Stimulated activated CD4-positive, alpha-beta T cell treated with anti-CD3 and anti-CD28 coated beads, Interleukin-15, amount 100 ng/mL, for 24 hours (primary cell): Measurements from ENCODE around the gene LIME1.

Experiments
- DNase-seq: peaks from one replicate; pipeline ENCODE4 v3.0.0-alpha.2; 2020

LIME1 gene

GRCh38 chr20:63739130-63740069 lies 2.9 kb downstream of the LIME1 start, which contains the start of gene SLC2A4RG:
Gene SLC2A4RG (plus strand): TSS chr20:63739776. CDS start chr20:63739913, 137 bp downstream.
- peak; percentile 78 for DNase-seq

DNA sequence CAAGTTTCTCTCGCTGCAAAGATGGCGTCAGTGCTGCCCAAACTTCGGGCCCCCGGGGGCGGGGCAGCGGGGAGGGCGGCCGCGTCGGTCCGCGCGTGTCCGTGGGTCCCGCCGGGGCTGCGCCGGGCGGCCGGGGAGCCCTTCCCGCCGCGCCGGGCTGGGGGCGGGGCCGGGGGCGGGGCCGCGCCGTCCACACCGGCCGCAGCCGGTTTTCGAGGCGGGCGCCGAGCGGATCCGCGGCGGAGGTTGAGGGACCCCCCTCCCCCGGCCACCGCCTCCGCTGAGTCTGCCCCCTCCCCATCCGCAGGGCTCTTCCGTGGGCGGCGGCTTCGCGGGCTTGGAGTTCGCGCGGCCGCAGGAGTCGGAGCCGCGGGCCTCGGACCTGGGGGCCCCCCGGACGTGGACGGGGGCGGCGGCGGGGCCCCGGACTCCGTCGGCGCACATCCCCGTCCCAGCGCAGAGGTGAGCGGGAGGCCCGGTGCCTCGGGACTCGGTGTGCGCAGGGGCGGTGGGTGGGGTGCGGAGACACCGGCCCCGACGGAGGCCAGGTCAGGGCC lies 3.7 kb downstream of the LIME1 start:
- DNase-seq = peak; percentile 57

DNA sequence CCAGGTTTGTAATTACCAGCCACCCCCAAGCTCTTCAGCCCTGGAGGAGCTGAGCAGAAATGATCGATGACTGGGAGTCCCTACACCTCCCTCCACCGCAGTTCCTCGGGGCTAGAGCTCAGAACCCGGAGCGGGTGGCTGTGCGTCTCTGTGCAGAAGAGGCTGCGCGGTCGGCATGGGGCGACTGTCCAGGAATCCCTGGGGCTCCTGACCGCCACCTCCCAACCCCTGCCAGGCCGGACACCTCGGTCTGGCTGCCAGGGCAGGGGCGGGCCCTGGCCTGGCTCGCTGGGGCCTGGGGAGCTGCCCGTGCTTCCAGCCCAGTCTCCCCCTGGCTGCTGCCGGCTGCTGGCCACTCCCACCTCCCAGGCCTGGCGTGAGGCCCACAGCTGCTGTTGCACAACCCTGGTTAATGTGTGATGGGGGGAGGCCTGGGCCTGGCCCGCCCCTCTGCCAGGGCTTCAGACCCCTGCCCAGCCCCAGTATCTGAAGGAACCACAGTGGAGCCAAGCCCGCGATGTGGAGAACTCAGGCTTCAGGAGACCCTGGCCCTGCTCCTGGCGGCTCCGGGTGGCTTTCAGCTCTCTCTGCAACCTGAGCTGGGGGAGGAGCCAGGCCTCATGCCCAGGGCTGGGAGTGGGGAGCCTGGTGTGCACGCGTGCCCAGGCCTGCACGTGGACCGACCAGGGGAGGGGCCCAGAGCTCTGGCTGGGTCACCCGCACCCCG lies 4.3 kb downstream of the LIME1 start:
- DNase-seq = peak; percentile 49

DNA sequence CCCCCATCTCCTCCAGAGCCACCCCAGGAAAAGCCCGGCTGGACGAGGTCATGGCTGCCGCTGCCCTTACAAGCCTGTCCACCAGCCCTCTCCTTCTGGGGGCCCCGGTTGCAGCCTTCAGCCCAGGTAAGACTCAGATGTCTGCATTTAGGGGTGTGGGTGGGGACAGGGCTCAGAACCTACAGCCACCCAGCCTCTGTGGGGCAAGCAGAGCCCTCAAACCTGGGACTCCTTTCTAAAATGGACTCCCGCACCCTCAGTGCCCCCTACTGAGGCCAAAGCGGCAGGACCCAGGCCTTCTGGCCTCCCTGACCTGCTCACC lies 4.9 kb downstream of the LIME1 start:
- no peak for DNase-seq

DNA sequence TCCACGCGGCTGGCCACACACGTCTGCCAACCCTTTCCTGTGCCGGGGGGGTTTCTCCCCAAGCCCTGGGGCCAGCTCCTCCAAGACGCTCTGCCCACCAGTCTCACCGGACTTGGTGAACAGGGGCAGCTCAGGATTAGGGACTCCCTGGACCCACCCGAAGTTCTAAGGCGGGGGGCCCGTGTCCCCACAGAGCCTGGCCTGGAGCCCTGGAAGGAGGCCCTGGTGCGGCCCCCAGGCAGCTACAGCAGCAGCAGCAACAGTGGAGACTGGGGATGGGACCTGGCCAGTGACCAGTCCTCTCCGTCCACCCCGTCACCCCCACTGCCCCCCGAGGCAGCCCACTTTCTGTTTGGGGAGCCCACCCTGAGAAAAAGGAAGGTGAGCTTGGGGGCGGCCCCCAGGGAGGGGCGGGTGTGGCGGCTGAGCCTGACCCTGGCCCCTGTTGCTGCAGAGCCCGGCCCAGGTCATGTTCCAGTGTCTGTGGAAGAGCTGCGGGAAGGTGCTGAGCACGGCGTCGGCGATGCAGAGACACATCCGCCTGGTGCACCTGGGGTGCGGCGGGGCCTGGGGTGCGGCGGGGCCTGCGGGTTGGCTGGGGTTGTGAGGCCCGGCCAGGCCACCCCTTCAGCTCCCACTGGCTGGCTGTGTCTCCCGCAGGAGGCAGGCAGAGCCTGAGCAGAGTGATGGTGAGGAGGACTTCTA lies 5.4 kb downstream of the LIME1 start:
- DNase-seq = no peak

- no peak for DNase-seq
Observed at GRCh38 chr20:63742381-63743024, 6.0 kb downstream of the LIME1 start.

- no peak for DNase-seq
Observed at GRCh38 chr20:63743210-63743970, 6.9 kb downstream of the LIME1 start.

DNA sequence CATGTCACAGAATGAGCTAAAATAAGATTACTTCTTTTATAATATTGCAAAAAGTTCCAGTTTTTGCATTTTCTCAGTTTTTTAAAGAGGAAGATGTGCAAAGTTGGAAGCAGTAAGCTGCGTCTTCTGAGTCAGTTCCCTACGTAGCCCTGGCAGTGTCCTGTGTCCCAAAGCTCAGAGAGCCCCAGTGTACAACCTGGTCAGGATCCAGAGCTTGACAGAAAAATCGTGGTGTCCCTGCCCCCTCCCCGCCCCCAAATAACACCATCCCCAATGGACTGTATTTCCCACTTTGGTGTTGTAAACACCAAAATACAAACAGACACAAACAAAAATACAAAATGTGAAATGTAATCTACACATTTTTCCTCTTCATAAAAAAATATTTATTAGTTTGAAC lies 7.7 kb downstream of the LIME1 start:
- DNase-seq = no peak

DNA sequence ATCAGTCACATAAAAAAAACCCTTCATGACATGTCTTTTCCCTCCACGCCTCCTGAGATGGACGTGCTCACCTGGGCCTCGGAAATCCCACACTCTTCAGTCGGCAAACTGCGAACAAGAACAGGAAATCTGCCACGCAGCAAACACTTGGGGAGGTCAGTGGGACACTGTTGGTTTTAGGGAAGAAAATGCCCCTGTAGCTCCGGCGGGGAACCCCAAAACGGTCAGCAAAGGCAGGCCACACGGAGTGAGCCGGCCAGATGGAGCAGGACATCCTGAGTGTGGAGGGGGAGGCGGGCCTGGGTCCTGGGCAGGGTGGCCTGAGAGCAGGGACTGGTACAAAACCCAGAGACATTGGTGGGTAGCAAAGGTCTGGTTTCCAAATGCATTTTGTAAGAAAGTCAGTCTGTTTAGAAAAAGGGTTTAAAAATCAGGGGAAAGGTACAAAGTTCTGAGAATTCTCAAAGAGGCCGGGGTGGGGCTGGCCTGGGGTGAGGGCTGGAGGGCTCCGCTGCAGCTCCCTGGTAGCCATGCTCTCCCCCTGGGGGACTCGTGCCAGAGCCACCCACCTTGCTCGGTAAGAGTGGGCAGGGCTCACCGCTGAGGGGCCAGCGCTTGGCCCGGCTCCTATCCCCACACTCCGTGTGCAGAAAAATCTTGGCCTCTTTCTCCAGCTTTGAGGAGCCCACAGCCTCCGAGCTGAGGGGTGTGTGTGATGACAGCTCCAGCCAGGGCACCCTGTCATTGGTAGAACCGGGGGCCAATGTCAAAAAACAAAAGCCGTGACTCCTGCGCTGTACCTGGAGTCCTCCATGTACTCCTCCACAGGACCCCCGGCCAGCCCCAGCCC lies 8.3 kb downstream of the LIME1 start:
- no peak for DNase-seq

GRCh38 chr20:63745424-63745805 lies 9.0 kb downstream of the LIME1 start:
- DNase-seq = no peak

- no peak for DNase-seq
Observed at GRCh38 chr20:63745961-63746731, 9.7 kb downstream of the LIME1 start.

DNA sequence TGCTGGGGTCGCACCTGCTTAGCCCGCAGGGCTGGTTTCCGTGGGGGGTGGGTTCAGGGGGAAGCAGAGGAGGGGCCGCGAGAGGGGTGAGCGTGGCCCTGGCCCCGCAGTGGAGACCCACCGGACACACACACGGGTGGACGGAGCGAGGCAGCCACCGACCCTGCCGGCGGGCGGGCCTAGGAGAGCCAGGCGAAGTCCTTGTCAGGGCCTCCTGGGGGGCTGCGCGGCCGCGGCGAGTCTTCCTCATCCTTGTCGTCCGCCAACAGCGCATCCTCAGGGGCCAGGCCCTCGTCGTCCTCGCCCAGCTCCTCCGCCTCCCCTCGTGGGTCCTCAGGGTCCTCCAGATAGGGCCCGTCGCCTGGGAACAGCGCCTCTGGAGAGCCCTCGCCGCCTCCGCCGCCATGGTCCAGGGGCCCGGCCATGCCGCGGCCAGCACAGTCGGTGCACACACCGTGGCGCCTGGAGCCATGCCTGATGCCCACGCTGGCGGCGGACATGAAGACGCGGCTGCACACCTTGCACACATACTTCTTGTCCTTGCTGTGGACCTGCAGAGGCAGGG lies 10.4 kb downstream of the LIME1 start:
- DNase-seq = no peak

GRCh38 chr20:63747622-63748069 lies 11.2 kb downstream of the LIME1 start:
- no peak for DNase-seq

DNA sequence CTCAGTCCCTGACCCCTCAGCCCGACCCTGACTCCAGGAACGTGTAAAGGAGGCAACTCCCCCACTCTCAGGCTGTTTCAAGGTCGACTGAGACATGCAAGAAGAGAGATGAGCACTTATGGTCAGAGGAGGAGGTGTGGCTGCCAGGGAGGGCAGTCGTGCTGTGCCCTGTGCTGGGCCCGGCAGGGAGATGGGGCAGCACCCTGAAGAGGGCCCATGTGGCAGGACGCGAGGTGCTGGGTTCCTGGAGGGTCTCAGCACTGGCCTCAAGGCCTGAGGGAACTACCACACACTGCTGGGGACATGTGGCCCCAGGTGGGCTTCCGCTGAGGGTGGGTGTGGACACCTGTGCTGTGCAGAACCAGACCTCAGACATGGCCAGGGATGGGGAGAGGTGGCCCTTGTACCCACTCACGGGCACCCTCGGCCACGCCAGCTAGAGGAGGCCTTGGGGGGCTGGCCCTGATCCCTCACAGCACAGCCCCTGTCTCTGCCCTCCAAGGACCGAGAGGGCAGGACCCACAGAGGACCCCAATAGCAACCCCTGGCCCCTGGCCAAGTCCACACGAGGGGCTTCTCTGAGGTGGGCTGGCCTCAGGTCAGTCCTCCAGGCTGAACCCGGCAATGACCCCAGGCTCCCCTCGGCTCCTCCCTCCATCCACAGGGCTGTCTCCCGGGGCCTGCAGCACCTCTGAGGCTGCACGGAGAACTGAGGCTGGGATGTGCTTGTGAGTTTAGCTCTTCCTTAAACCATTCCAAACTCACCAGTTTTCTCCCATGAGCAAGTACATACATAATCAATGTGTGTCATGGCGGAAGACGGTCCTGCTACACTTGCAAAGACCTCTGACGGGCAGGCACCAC lies 11.8 kb downstream of the LIME1 start:
- DNase-seq = no peak

DNA sequence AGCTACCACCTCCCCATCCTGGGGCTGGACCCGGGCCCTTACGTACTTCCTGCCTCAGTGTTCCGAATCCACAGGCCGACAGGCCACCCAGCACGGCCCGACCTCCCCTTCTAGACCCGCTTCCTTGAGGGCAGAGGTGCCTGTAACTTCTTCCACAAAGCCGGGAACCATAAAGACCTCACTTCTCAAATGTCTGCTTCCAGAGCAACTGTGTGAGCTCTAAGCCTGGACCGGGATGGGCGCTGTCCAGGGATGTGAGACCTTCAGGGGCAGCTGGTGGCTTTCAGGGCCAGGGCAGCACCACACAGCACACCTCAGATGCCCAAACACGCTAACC lies 12.4 kb downstream of the LIME1 start:
- DNase-seq = no peak

- DNase-seq = no peak
Observed at GRCh38 chr20:63749597-63750508, 13.4 kb downstream of the LIME1 start.

DNA sequence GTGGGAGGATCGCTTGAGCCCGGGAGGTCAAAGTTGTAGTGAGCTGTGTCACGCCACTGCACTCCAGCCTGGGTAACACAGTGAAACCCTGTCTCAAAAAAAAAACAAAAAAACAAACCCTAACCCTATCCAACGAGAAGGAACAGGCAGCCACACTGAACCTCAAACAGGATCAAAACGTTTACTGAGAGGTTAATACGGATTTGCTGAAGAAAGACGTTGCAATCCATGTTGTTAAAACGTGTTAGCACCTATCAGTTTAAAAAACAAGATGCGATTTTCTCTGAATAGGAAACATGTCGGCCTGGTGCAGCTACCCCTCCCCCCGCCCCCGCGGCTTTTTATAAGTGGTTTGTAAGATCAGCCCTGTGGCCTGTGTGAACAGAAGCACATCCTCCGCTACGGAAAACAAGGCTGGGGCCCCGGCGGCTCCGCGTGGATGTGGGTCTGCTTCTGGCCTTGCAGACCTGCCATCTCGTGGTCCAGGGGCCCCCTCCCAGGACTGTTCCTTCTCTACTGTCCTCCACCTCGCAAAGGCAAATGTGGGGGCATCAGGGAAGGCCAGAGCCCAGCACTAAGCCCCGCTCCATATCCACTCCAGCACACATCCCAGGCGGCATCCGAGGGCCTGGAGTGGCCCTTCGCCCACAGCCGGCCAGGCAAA lies 14.5 kb downstream of the LIME1 start:
- DNase-seq = peak; percentile 66
